ENCODE data around the gene C19orf44.

- TF ChIP-seq POLR2A (IDR thresholded peaks at IDR 0.05; ENCODE audit: low read length): no peak
- TF ChIP-seq GATA1 (IDR thresholded peaks at IDR 0.05; ENCODE audit: low read depth, low read length): no peak
These were observed 18.3 kb downstream of the C19orf44 start for GRCh38 chr19:16514383-16515019.
